Activated B cell treated with CpG ODN at 0.5 μM for 24 hours (primary cell): ENCODE data around the gene NKD2. TPM values are rescaled to one million over a fixed set of nuclear protein-coding genes. Genes with fewer than 3 reads are reported as not detected.

Experiments
- ATAC-seq: fragments of 200-7000 bp; cut with Tn5 transposase; one replicate; pipeline ENCODE4 v1.10.0; 2021; ENCODE audit warnings: low read depth, mild to moderate bottlenecking, moderate library complexity
- CTCF ChIA-PET: fragments of 350-600 bp; sonication (Branson Sonifier 250); formaldehyde crosslinking; loops from one replicate; lab custom pipeline; 2021; ENCODE audit warnings: antibody characterized with exemption; lab: Charles Lee
- POLR2A ChIA-PET: fragments of 350-600 bp; sonication (Branson Sonifier 250); formaldehyde crosslinking; loops from one replicate; lab custom pipeline; 2021; ENCODE audit warnings: antibody characterized with exemption; lab: Charles Lee
- DNase-seq: peaks from one replicate; pipeline ENCODE4 v3.0.0; 2022
- H3K27ac Mint-ChIP-seq: one replicate; pipeline ENCODE4 v1.8.0; 2020; ENCODE audit warnings: mixed read lengths
- H3K27me3 Mint-ChIP-seq: one replicate; pipeline ENCODE4 v1.8.0; 2021; ENCODE audit warnings: mixed read lengths
- H3K36me3 Mint-ChIP-seq: one replicate; pipeline ENCODE4 v1.8.0; 2021; ENCODE audit warnings: low read depth, mixed read lengths
- H3K4me1 Mint-ChIP-seq: one replicate; pipeline ENCODE4 v1.8.0; 2021; ENCODE audit warnings: mixed read lengths
- H3K4me3 Mint-ChIP-seq: one replicate; pipeline ENCODE4 v1.8.0; 2020; ENCODE audit warnings: mild to moderate bottlenecking, mixed read lengths
- H3K9me3 Mint-ChIP-seq: one replicate; pipeline ENCODE4 v1.8.0; 2020; ENCODE audit warnings: mixed read lengths
- CTCF ChIP-seq: fragments of 200-600 bp; IDR thresholded peaks from one replicate; pipeline ENCODE4 v1.8.0; 2022; ENCODE audit warnings: antibody characterized with exemption, mild to moderate bottlenecking
- intact Hi-C: fragments of 100-400 bp; cut with micrococcal nuclease; formaldehyde crosslinking; loops from one replicate; pipeline ENCODE4 v1.15.1; 2024
- total RNA-seq: library from RNA; stranded (reverse); gene quantifications from 2 replicates; pipeline ENCODE4 v1.2.3, GENCODE V29; 2022

NKD2 gene
- total RNA-seq, 1 donor from 2014 or later: 0.16 TPM

- no peak for TF ChIP-seq CTCF
- Mint-ChIP-seq H3K27me3 (no peaks in the 10 kb centered on the region), H3K9me3 (no peaks in the 10 kb centered on the region), H3K27ac (no peak overlapping the region), H3K4me1 (no peaks in the 10 kb centered on the region), H3K36me3 (peaks cover 24% of the 10 kb centered on the region), H3K4me3 (no peak overlapping the region)
- DNase-seq (no peak), ATAC-seq (no peak)
- POLR2A ChIA-PET: no interaction called here
- CTCF ChIA-PET: no interaction called here
- intact Hi-C loops: no loop called here
These were observed 69.0 kb downstream of the NKD2 start for GRCh38 chr5:1077491-1078020.

- no peak overlapping the region for H3K27ac Mint-ChIP-seq
- H3K4me3 Mint-ChIP-seq: no peak overlapping the region
- ChIA-PET POLR2A (no interaction called here), CTCF (no interaction called here)
- H3K9me3 Mint-ChIP-seq: no peaks in the 10 kb centered on the region
- DNase-seq (no peak), ATAC-seq (no peak)
- no peaks in the 10 kb centered on the region for H3K27me3 Mint-ChIP-seq
- no peaks in the 10 kb centered on the region for H3K4me1 Mint-ChIP-seq
- peaks cover 26% of the 10 kb centered on the region for H3K36me3 Mint-ChIP-seq
- no peak for TF ChIP-seq CTCF
- intact Hi-C loops: no loop called here
These were observed 69.6 kb downstream of the NKD2 start for GRCh38 chr5:1078206-1078605.

- DNase-seq (no peak), ATAC-seq (no peak)
- Mint-ChIP-seq H3K4me1 (no peaks in the 10 kb centered on the region), H3K36me3 (peaks cover 25% of the 10 kb centered on the region), H3K9me3 (no peaks in the 10 kb centered on the region), H3K4me3 (no peak overlapping the region), H3K27ac (no peak overlapping the region), H3K27me3 (no peaks in the 10 kb centered on the region)
- intact Hi-C loops: no loop called here
- ChIA-PET CTCF (no interaction called here), POLR2A (no interaction called here)
- no peak for TF ChIP-seq CTCF
These were observed 70.2 kb downstream of the NKD2 start for GRCh38 chr5:1078851-1079250.

- no peak overlapping the region for H3K4me3 Mint-ChIP-seq
- no peaks in the 10 kb centered on the region for H3K4me1 Mint-ChIP-seq
- ChIA-PET CTCF (no interaction called here), POLR2A (no interaction called here)
- no peaks in the 10 kb centered on the region for H3K27me3 Mint-ChIP-seq
- ATAC-seq: no peak
- H3K9me3 Mint-ChIP-seq: no peaks in the 10 kb centered on the region
- intact Hi-C loops: no loop called here
- no peak for DNase-seq
- H3K36me3 Mint-ChIP-seq: peaks cover 26% of the 10 kb centered on the region
- no peak for TF ChIP-seq CTCF
- H3K27ac Mint-ChIP-seq: no peak overlapping the region
These were observed 70.9 kb downstream of the NKD2 start for GRCh38 chr5:1079486-1079885.

GRCh38 chr5:1079961-1080360 lies 71.4 kb downstream of the NKD2 start:
- Mint-ChIP-seq H3K27me3 (no peaks in the 10 kb centered on the region), H3K4me1 (no peaks in the 10 kb centered on the region), H3K9me3 (no peaks in the 10 kb centered on the region), H3K27ac (no peak overlapping the region), H3K4me3 (no peak overlapping the region), H3K36me3 (peaks cover 30% of the 10 kb centered on the region)
- CTCF ChIA-PET: no interaction called here
- ATAC-seq (no peak), DNase-seq (no peak)
- intact Hi-C loops: no loop called here
- TF ChIP-seq CTCF: no peak
- POLR2A ChIA-PET: no interaction called here
